ENCODE results near the gene KSR1. TPM values are rescaled to one million over a fixed set of nuclear protein-coding genes. Genes with fewer than 3 reads are reported as not detected.

The KSR1 gene
- total RNA-seq, 2 donors from 2014 or later = 33.7 to 46.3 TPM

DNA sequence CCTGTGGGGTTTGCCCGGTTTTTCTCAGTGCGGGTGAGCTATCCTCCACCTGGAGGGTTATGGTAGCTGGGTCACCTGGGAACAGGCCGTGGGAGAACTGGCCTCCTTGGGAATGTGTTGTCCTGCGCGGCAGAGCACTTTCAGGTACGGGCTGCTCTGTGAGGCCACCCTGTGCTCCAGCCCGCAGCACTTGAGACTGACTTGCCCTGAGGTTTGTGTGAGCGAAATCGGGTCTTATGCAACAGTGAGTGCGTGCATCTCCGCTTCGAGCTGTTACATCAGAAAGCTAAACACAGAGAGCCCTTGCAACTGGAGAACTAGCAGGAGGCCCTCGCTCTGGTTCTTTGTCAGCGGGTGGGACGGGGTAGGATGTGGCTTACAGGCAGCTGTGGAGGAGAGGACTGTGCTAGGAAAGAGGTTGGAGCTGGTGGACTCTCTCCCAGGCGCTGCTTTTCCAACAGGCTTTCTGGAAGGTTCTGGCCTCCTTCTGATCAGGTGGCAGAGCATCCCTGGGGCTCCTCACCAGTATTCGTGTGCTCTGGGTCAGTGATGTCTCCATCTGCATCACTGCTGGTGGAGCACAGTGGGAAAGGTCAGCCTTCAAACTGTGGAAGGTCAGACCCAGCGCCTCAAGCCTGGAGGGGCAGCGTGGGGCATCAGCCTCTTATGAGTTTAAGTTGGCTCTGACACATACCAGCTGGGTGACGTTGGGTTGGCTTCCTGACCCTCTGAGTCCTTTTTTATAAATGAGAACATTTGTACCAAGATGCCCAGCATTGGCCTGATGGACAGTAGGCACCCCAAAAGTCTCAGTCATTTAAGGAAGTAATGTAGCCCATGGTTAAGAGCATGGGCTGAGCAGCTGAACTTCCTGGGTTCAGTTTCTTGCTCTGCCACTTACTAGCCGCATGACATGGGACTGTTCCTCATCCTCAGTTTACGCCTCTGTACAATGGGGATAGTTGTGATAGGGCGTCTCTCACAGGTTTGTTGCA lies 76.3 kb downstream of the KSR1 start:
- 90 to 95% methylated on average over 14 to 23 of the region's 23 CpGs for WGBS, 2 experiments (ENCODE audit: insufficient coverage in 1 of 2, insufficient read length in 1 of 2)
- H3K9ac ChIP-seq (ENCODE audit: extremely low read depth, low read length, poor library complexity, severe bottlenecking) = no peak overlapping the region
- no peak overlapping the region for H3K27ac ChIP-seq (ENCODE audit: low read depth, low read length)
- Mint-ChIP-seq H3K4me3 (no peak overlapping the region), H3K27ac (peak overlapping the region; percentile 59), H3K36me3 (ENCODE audit: low read depth) (no peaks in the 10 kb centered on the region), H3K4me1 (peaks cover 41% of the 10 kb centered on the region), H3K9me3 (no peaks in the 10 kb centered on the region), H3K27me3 (ENCODE audit: insufficient read depth) (no peaks in the 10 kb centered on the region)
- TF ChIP-seq, protein P1, sequence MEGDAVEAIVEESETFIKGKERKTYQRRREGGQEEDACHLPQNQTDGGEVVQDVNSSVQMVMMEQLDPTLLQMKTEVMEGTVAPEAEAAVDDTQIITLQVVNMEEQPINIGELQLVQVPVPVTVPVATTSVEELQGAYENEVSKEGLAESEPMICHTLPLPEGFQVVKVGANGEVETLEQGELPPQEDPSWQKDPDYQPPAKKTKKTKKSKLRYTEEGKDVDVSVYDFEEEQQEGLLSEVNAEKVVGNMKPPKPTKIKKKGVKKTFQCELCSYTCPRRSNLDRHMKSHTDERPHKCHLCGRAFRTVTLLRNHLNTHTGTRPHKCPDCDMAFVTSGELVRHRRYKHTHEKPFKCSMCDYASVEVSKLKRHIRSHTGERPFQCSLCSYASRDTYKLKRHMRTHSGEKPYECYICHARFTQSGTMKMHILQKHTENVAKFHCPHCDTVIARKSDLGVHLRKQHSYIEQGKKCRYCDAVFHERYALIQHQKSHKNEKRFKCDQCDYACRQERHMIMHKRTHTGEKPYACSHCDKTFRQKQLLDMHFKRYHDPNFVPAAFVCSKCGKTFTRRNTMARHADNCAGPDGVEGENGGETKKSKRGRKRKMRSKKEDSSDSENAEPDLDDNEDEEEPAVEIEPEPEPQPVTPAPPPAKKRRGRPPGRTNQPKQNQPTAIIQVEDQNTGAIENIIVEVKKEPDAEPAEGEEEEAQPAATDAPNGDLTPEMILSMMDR (conservative IDR thresholded peaks at IDR 0.05) = no peak
- peaks cover 11% of the 10 kb centered on the region for H3K4me1 ChIP-seq (ENCODE audit: control insufficient read depth, insufficient read depth, low read length)
- DNase-seq = no peak
- H3K27me3 ChIP-seq (ENCODE audit: control insufficient read depth, insufficient read depth, low read length, poor library complexity, severe bottlenecking) = no peaks in the 10 kb centered on the region
- no peak overlapping the region for H3K4me3 ChIP-seq (ENCODE audit: low read length)
- H3K36me3 ChIP-seq (ENCODE audit: control insufficient read depth, insufficient read depth, low read length) = no peaks in the 10 kb centered on the region
- H3K9me3 ChIP-seq (ENCODE audit: control insufficient read depth, low read length) = no peaks in the 10 kb centered on the region

DNA sequence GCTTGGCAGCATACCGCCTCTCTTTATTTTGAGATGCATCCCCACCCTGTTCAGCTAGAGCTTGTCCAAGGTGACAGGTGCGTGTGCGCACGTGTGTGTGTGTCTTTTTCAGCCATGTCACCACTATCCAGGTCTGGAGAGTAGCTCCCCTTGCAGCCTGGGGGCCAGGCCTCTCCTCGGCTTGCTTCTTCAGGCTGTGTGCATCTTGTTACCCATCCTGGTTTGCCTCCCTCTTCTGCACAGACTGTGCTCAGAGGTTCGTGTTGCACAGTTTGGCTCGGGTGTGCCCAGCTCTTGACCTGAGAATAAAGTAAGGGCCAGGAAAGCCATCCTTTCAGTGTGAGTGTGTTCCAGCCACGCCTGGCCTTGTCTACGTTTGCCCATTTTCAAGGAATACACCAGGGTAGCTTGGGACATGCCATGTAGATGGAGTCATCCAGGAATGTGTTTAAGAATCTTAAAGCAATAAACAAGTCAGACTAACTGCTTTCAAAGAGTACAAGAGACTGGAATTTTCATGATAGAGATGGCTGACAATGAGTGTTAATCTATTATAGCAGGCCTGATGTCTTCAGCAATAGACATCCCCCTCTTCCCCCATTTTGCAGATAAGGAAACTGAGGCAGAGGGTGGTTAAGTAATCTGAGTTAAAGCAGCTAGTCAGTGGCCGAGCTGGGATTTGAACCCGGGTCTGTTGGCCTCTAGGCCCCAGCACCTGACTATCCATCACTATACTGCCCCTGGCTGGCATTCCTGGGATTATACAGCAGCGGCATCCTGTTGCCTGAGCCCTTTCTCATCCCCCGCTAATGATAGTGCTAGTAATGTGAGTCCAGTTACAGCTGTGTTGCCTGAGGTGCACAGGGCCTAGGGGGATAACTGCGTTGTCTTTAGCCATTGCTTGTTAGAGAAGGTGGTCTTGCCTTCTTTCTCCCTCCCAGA lies 77.9 kb downstream of the KSR1 start:
- no peak overlapping the region for H3K9ac ChIP-seq (ENCODE audit: extremely low read depth, low read length, poor library complexity, severe bottlenecking)
- Mint-ChIP-seq H3K27me3 (ENCODE audit: insufficient read depth) (no peaks in the 10 kb centered on the region), H3K27ac (no peak overlapping the region), H3K36me3 (ENCODE audit: low read depth) (no peaks in the 10 kb centered on the region), H3K4me1 (peaks cover 38% of the 10 kb centered on the region), H3K9me3 (no peaks in the 10 kb centered on the region), H3K4me3 (no peak overlapping the region)
- no peaks in the 10 kb centered on the region for H3K36me3 ChIP-seq (ENCODE audit: control insufficient read depth, insufficient read depth, low read length)
- H3K9me3 ChIP-seq (ENCODE audit: control insufficient read depth, low read length) = no peaks in the 10 kb centered on the region
- no peaks in the 10 kb centered on the region for H3K27me3 ChIP-seq (ENCODE audit: control insufficient read depth, insufficient read depth, low read length, poor library complexity, severe bottlenecking)
- TF ChIP-seq, protein P1 (conservative IDR thresholded peaks at IDR 0.05) = peak; percentile 64
- peaks cover 10% of the 10 kb centered on the region for H3K4me1 ChIP-seq (ENCODE audit: control insufficient read depth, insufficient read depth, low read length)
- DNase-seq = peak; percentile 80
- no peak overlapping the region for H3K27ac ChIP-seq (ENCODE audit: low read depth, low read length)
- no peak overlapping the region for H3K4me3 ChIP-seq (ENCODE audit: low read length)
- 94% methylated on average over 8 to 14 of the region's 14 CpGs for WGBS, 2 experiments (ENCODE audit: insufficient coverage in 1 of 2, insufficient read length in 1 of 2)

DNA sequence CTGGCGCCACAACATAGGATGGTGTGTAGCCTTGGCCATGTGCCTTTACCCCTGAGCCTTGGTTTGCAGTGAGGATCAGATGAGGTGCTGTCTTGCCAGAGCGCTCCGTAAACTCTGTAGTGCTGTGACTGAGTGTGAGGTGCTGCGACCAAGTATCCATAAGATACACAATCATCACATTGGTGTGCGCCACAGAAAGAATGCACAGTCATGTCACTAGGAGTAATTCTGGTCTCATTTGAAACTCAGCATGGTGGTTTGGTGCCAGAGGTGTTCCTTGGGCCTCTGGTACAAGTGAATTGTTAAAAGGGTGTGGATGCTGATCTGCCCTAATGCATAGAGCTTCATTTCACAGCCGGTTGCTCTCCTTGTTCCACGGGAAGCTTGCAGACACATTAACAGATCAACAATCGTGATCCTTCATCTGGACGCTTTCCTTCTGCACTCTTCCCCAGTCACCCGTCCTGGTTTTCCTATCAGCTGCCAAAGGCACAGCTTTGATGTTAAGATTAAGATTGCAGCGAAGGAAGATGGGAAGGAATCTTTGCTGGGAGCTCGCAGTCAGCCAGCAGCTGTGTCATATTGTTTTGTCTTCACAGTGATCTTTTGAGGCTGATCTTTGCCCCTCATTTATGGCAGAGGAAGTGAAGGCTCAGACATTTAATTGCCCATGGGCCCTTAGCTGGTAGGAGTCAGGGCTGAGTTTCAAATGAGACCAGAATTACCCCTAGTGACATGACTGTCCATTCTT lies 79.1 kb downstream of the KSR1 start:
- H3K27me3 Mint-ChIP-seq (ENCODE audit: insufficient read depth) = no peaks in the 10 kb centered on the region

More for the DNA sequence above, 79.1 kb downstream of the KSR1 start:
- Mint-ChIP-seq H3K4me1 (peaks cover 36% of the 10 kb centered on the region), H3K36me3 (ENCODE audit: low read depth) (no peaks in the 10 kb centered on the region), H3K27ac (peak overlapping the region; percentile 72), H3K4me3 (no peak overlapping the region), H3K9me3 (no peaks in the 10 kb centered on the region)
- peak; percentile 50 for DNase-seq
- TF ChIP-seq, protein P1 (conservative IDR thresholded peaks at IDR 0.05) = no peak
- Histone ChIP-seq H3K36me3 (ENCODE audit: control insufficient read depth, insufficient read depth, low read length) (no peaks in the 10 kb centered on the region), H3K9me3 (ENCODE audit: control insufficient read depth, low read length) (no peaks in the 10 kb centered on the region), H3K4me3 (ENCODE audit: low read length) (no peak overlapping the region), H3K27ac (ENCODE audit: low read depth, low read length) (peak overlapping the region; percentile 21), H3K27me3 (ENCODE audit: control insufficient read depth, insufficient read depth, low read length, poor library complexity, severe bottlenecking) (no peaks in the 10 kb centered on the region), H3K4me1 (ENCODE audit: control insufficient read depth, insufficient read depth, low read length) (peaks cover 7% of the 10 kb centered on the region), H3K9ac (ENCODE audit: extremely low read depth, low read length, poor library complexity, severe bottlenecking) (no peak overlapping the region)
- 81 to 85% methylated on average over 9 to 12 of the region's 12 CpGs for WGBS, 2 experiments (ENCODE audit: insufficient coverage in 1 of 2, insufficient read length in 1 of 2)
